HUES48 (cell line): ENCODE measurements around the gene ARSA.
A peak's percentile ranks its signal among the peaks of the same experiment; 100 is the strongest.
"Not testable (repeated sequence)": the region's sequence is repeated elsewhere in the genome, so short reads cannot be mapped to it uniquely, and the experiment has no call there.

Experiments
- H3K27ac ChIP-seq: one replicate; pipeline ENCODE4 v1.7.0; 2013; ENCODE audit warnings: low read depth, low read length, inconsistent platforms
- H3K27me3 ChIP-seq: 2 replicates; pipeline ENCODE4 v1.6.1; 2013; ENCODE audit warnings: mild to moderate bottlenecking, low read length; ENCODE audit not compliant: control insufficient read depth, insufficient read depth
- H3K36me3 ChIP-seq: 2 replicates; pipeline ENCODE4 v1.6.1; 2013; ENCODE audit warnings: low read length; ENCODE audit not compliant: control insufficient read depth, insufficient read depth
- H3K4me1 ChIP-seq: 2 replicates; pipeline ENCODE4 v1.6.1; 2013; ENCODE audit warnings: mild to moderate bottlenecking, low read length; ENCODE audit not compliant: control insufficient read depth, insufficient read depth
- H3K4me3 ChIP-seq: 2 replicates; pipeline ENCODE4 v1.5.1; 2013; ENCODE audit warnings: mild to moderate bottlenecking, low read depth, low read length
- H3K9ac ChIP-seq: 2 replicates; pipeline ENCODE4 v1.6.1; 2013; ENCODE audit warnings: mild to moderate bottlenecking, low read depth, low read length, moderate library complexity
- H3K9me3 ChIP-seq: 2 replicates; pipeline ENCODE4 v1.6.1; 2013; ENCODE audit warnings: low read length; ENCODE audit not compliant: control insufficient read depth, insufficient read depth

Gene ARSA

DNA sequence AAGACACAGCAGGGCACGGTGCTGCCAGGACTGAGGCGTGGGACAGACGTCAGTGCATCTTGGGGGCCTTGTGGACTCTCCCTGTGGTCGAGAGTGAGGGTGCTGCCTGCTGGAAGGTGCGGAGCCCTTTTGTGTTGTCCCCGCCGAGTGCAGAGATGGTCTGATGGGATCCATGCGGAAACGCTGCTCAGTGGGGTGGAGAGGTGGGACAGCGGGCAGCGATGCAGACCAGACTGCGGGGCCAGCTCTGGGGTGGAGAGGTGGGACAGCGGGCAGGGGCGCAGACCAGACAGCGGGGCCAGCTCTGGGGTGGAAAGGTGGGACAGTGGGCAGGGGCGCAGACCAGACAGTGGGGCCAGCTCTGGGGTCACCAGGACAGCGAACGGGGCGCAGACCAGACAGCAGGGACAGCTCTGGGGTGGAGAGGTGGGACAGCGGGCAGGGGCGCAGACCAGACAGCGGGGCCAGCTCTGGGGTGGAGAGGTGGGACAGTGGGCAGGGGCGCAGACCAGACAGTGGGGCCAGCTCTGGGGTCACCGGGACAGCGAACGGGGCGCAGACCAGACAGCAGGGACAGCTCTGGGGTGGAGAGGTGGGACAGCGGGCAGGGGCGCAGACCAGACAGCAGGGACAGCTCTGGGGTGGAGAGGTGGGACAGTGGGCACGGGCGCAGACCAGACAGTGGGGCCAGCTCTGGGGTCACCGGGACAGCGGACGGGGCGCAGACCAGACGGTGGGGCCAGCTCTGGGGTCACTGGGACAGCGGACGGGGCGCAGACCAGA is 19.7 kb downstream of the ARSA start:
- not testable (repeated sequence) for H3K4me3 ChIP-seq, H3K4me1 ChIP-seq, H3K9ac ChIP-seq, H3K27ac ChIP-seq, H3K9me3 ChIP-seq, H3K36me3 ChIP-seq
- H3K27me3 ChIP-seq: peaks cover 47% of the 10 kb centered on the region

DNA sequence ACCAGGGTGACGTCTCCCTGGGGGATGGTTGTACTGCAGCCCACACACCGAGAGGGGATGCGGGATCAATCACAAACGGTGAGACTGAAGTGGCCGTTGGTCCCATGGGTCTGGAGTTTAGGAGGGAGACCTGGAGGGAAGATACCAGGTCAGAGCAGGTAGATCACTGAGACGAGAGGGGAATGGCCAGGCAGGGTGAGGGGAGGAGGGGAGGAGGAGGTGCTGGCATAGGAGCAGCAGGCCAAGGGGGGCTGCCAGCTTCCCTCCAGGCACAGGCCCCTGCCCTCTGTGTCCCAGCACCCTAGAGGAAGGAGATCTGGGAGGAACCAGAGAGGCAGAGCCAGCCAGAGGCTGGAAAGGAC is 20.3 kb downstream of the ARSA start:
- Histone ChIP-seq H3K4me3 (no peak overlapping the region), H3K27ac (no peak overlapping the region)

DNA sequence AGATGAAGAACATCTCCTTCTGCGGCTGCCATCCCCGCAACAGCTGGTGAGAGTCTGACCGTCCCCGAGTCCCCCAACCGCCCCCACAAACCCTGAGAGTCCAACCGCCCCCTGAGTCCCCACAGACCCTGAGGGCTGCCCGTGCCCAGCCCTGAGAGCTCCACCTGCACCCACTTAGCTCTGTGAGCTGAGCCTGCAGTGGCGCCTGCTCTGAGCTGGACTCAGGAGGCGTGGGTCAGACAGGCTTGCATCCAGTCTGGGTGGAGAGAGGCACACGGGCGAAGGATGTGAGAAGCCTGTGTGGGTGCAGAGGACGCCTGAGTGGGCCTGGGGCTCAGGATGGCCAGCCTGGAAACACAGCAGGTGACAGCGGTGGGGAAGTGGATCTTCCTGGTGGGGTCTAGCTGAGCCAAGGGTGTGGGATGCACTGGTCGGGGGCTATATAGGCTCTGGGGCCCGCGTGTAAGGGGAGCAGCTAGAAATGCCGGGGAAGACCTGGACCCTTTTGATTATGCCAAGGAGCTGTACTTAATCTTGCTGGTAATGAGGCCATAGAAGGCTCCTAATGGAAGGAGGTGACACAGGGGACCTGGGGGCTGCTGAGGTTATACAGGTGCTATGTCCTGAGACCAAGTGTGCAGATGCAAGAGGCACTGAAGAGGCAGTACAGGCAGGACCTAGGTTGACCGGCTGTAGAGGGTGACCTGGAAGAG is 20.9 kb downstream of the ARSA start:
- Histone ChIP-seq H3K4me3 (no peak overlapping the region), H3K36me3 (no peaks in the 10 kb centered on the region), H3K4me1 (no peaks in the 10 kb centered on the region), H3K27me3 (peaks cover 54% of the 10 kb centered on the region), H3K9ac (no peak overlapping the region), H3K9me3 (no peaks in the 10 kb centered on the region), H3K27ac (no peak overlapping the region)

More for the DNA sequence above, 20.3 kb downstream of the ARSA start:
- Histone ChIP-seq H3K9me3 (no peaks in the 10 kb centered on the region), H3K9ac (no peak overlapping the region), H3K27me3 (peaks cover 48% of the 10 kb centered on the region), H3K4me1 (no peaks in the 10 kb centered on the region), H3K36me3 (no peaks in the 10 kb centered on the region)

DNA sequence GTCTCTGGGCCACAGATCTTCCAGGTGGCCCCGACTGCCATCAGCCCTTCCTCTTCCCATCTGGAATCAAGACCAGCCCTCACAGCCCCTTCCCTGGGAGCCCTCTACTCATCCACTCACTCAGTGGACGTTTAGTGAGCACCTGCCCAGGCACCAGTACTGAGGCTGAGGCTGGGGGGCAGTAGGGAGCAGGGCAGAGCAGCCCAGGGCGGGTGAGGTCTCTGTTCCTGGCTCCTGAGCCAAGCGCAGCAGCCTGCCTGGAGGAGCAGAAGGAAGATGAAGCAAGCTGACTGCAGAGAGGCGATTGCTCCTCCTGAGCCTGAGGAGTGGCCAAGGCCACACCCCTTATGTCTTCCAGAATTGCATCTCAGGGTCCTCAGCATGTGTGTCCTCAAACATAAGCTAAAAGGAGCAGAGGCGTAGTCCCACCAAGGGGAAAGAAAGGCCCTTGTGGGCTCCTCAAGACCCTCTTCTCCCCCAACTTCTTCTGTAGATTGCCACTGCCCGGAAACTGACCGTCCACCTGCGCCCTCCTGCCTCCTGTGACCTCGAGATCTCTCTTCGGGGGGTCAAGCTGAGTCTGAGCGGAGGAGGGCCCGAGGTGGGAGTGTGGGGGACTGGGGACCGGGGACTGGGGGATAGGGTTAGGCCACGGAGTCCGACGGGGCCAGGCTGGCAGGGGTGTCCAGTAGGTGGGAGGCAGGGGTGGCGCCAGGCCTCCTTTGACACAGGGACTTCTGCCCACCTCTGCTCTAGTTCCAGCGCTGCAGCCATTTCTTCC is 21.6 kb downstream of the ARSA start:
- no peak overlapping the region for H3K9ac ChIP-seq
- peaks cover 61% of the 10 kb centered on the region for H3K27me3 ChIP-seq
- no peaks in the 10 kb centered on the region for H3K9me3 ChIP-seq
- no peaks in the 10 kb centered on the region for H3K4me1 ChIP-seq
- no peak overlapping the region for H3K27ac ChIP-seq
- no peak overlapping the region for H3K4me3 ChIP-seq
- H3K36me3 ChIP-seq: no peaks in the 10 kb centered on the region

DNA sequence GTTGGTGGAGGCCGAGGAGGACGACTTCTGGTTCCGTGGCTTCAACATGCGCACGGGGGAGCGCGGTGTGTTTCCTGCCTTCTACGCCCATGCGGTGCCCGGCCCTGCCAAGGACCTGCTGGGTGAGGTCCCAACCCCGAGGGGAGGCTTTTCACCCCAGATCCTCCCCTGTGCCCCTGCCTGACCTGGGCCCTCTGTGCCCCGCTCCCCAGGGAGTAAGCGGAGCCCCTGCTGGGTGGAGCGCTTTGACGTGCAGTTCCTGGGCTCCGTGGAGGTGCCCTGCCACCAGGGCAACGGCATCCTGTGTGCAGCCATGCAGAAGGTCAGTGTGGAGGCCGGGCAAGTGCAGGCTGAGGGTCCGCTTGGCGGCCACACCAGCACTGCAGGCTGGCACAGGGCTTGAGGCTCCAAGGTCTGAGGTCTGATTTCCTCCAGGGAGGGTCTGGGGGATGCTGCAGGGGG is 22.3 kb downstream of the ARSA start:
- Histone ChIP-seq H3K4me3 (no peak overlapping the region), H3K27ac (no peak overlapping the region), H3K4me1 (no peaks in the 10 kb centered on the region), H3K9ac (no peak overlapping the region), H3K27me3 (peaks cover 66% of the 10 kb centered on the region), H3K36me3 (no peaks in the 10 kb centered on the region), H3K9me3 (no peaks in the 10 kb centered on the region)

DNA sequence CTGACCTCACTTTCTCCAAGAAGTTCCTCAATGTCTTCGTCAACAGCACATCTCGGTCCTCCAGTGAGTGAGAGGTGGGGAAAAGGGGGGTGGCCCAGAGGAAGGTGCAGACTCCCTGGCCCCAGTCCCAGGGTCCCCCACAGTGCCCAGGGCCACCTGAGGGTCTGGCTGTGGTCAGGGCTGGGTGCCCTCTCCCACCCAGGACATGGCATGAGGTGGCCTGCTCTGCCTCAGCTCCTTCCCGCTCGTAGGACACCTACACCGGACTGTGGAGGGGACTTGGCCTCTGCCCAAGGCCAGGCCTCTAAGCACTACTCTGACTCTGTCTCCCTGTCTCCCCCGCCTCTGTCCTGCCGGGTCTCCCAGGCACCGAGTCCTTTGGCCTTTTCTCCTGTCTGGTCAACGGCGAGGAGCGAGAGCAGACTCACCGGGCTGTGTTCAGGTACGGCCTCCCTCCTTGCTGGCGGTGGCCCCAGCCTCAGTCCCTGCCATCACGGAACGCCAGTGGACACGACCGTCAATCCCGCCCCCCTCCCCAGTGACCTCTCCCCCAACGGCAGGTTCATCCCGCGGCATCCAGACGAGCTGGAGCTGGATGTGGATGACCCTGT is 22.8 kb downstream of the ARSA start:
- no peak overlapping the region for H3K4me3 ChIP-seq
- H3K36me3 ChIP-seq: no peaks in the 10 kb centered on the region
- H3K27ac ChIP-seq: no peak overlapping the region
- H3K4me1 ChIP-seq: no peaks in the 10 kb centered on the region
- peaks cover 66% of the 10 kb centered on the region for H3K27me3 ChIP-seq
- no peak overlapping the region for H3K9ac ChIP-seq
- no peaks in the 10 kb centered on the region for H3K9me3 ChIP-seq

DNA sequence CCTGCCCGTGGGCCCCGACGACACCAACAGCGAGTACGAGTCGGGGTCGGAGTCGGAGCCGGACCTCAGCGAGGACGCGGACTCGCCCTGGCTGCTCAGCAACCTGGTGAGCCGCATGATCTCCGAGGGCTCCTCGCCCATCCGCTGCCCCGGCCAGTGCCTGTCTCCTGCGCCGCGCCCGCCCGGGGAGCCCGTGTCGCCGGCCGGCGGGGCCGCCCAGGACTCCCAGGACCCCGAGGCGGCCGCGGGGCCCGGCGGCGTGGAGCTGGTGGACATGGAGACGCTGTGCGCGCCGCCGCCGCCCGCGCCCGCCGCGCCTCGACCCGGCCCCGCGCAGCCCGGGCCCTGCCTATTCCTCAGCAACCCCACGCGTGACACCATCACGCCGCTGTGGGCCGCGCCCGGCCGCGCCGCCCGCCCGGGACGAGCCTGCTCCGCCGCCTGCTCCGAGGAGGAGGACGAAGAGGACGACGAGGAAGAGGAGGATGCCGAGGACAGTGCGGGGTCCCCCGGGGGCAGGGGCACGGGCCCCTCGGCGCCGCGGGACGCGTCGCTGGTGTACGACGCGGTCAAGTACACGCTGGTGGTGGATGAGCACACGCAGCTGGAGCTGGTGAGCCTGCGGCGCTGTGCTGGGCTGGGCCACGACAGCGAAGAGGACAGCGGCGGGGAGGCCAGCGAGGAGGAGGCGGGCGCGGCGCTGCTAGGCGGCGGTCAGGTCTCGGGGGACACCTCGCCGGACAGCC is 23.5 kb downstream of the ARSA start:
- Histone ChIP-seq H3K36me3 (no peaks in the 10 kb centered on the region), H3K4me1 (no peaks in the 10 kb centered on the region), H3K27ac (no peak overlapping the region), H3K9ac (no peak overlapping the region), H3K9me3 (no peaks in the 10 kb centered on the region), H3K4me3 (peak overlapping the region; percentile 29; the same call in 1 of the 2 replicates), H3K27me3 (peaks cover 73% of the 10 kb centered on the region)

DNA sequence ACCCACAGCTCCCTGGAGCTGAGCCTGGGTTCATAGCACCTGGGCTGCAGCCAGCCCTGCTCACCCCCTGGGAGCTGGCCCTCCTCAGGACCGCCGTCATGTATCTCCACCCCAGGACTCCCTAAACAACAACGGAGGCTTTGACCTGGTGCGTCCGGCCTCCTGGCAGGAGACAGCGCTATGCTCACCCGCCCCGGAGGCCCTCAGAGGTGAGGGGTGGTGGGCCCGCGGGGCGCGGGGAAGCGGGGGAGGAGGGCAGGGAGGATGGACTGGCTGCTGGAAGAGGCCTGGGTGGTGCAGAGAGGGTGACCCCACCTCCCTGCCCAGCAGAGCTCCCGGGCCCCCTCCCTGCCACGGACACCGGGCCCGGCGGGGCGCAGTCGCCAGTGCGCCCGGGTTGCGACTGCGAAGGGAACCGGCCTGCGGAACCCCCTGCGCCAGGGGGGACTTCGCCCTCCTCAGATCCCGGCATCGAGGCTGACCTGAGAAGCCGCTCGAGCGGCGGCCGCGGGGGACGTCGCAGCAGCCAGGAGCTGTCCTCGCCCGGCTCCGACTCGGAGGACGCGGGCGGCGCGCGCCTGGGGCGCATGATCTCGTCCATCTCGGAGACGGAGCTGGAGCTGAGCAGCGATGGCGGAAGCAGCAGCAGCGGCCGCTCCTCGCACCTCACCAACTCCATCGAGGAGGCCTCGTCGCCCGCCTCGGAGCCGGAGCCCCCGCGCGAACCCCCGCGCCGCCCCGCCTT is 24.3 kb downstream of the ARSA start:
- no peaks in the 10 kb centered on the region for H3K36me3 ChIP-seq
- H3K27me3 ChIP-seq: peaks cover 80% of the 10 kb centered on the region
- H3K9ac ChIP-seq: no peak overlapping the region
- no peaks in the 10 kb centered on the region for H3K4me1 ChIP-seq
- H3K4me3 ChIP-seq: peak overlapping the region; percentile 29; the same call in 1 of the 2 replicates
- H3K27ac ChIP-seq: no peak overlapping the region
- no peaks in the 10 kb centered on the region for H3K9me3 ChIP-seq

DNA sequence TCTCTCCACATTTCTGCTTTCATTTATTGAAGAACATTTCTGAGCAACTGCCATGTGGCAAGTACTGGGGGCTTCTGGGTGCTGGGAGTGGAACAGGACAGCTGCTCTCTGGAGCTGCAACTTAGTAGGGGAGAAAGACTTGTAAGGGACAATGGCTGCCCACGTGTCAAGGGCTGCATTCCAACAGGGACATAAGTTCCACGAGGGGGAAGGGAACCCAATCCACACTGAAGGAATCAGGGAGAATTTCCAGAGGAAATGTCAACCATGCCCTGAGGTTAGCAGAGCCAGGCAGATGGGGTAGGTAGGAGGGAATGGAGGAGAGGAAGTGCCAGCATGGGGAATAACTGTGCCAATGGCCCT is 25.6 kb downstream of the ARSA start:
- H3K4me1 ChIP-seq: no peaks in the 10 kb centered on the region
- H3K36me3 ChIP-seq: no peaks in the 10 kb centered on the region
- H3K27me3 ChIP-seq: peaks cover 82% of the 10 kb centered on the region
- H3K9me3 ChIP-seq: no peaks in the 10 kb centered on the region
- H3K9ac ChIP-seq: no peak overlapping the region
- no peak overlapping the region for H3K27ac ChIP-seq
- no peak overlapping the region for H3K4me3 ChIP-seq
